ENCODE measurements around the gene FAH.

GRCh38 chr15:80162059-80162554 is 9.3 kb downstream of the FAH start:
- TF ChIP-seq MAX (IDR thresholded peaks at IDR 0.05; ENCODE audit: insufficient read depth, insufficient read length) (no peak), EZH2 (IDR thresholded peaks at IDR 0.05; ENCODE audit: borderline replicate concordance, low read depth, low read length, severe bottlenecking) (no peak), CTCF (IDR thresholded peaks at IDR 0.05; ENCODE audit: extremely low read depth in 1 of 2, insufficient read depth in 1 of 2, low read depth in 1 of 2, low read length in 2 of 2) (no peak), POLR2A (IDR thresholded peaks at IDR 0.05; ENCODE audit: low read depth, low read length) (no peak)

Measured in endothelial cell of umbilical vein (primary cell).